ENCODE data around the gene KHDC4. TPM values are rescaled to one million over a fixed set of nuclear protein-coding genes. Genes with fewer than 3 reads are reported as not detected.
A peak's percentile ranks its signal among the peaks of the same experiment; 100 is the strongest.

Gene KHDC4
- total and polyA plus RNA-seq, 2 of the 13 experiments (the other 11 are each of a cell fraction or from before 2014, with no cell fraction given): 33.5 to 92.0 TPM

DNA sequence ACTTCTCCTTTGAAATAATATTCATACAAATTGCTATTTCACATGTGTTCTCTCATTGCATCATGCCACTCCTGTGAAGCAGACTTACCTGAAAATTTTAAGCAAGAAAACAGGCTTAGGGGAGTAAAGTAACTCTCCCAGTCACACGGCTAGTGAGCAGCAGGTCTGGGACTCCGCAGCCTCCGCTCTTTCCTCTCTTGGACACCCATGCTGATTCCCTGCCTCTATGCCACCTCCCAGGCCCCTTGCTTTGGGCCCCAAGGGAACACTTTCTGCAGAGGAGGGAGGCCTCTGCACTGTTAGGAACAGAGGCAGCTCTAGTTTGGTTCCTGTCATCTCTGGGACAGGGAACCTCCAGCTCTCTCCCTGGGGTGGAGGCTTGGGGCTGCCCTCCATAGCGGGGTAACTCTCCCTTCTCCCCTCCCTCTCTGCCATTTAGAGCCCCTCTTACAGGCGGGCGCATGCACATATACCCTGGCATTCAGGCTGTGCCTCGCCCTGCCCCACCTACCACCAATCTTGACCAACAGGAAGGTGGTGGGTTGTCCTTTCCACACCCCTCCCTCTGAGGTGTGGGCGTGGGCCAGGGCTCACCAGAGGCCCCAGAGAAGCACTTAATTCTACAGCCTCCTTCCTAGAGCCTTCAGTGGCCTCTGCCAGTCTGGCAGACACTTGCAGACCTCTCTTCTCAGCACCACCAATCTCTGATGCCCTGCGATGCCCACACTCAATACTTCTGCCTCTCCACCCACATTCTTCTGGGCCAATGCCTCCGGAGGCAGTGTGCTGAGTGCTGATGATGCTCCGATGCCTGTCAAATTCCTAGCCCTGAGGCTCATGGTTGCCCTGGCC lies 7.0 kb upstream of the KHDC4 start, which contains the start of gene RXFP4 (continued):
- TF ChIP-seq, protein P1, sequence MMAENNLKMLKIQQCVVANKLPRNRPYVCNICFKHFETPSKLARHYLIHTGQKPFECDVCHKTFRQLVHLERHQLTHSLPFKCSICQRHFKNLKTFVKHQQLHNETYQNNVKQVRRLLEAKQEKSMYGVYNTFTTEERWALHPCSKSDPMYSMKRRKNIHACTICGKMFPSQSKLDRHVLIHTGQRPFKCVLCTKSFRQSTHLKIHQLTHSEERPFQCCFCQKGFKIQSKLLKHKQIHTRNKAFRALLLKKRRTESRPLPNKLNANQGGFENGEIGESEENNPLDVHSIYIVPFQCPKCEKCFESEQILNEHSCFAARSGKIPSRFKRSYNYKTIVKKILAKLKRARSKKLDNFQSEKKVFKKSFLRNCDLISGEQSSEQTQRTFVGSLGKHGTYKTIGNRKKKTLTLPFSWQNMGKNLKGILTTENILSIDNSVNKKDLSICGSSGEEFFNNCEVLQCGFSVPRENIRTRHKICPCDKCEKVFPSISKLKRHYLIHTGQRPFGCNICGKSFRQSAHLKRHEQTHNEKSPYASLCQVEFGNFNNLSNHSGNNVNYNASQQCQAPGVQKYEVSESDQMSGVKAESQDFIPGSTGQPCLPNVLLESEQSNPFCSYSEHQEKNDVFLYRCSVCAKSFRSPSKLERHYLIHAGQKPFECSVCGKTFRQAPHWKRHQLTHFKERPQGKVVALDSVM (CRISPR knock-in tag; IDR thresholded peaks at IDR 0.05): peak; percentile 36
- TF ChIP-seq GTF2F1 (IDR thresholded peaks at IDR 0.05; ENCODE audit: low read length) (no peak), ZSCAN12 (CRISPR knock-in tag; IDR thresholded peaks at IDR 0.05) (no peak), REXO4 (CRISPR knock-in tag; IDR thresholded peaks at IDR 0.05; ENCODE audit: borderline replicate concordance) (no peak), NRL (CRISPR knock-in tag; IDR thresholded peaks at IDR 0.05; ENCODE audit: borderline replicate concordance) (0 out of 2 replicates have a peak, but pooled peaks have one; percentile 38), MIER3 (CRISPR knock-in tag; IDR thresholded peaks at IDR 0.05; ENCODE audit: borderline replicate concordance) (no peak), KDM6A (CRISPR knock-in tag; IDR thresholded peaks at IDR 0.05; ENCODE audit: low read depth) (no peak), PAWR (CRISPR knock-in tag; IDR thresholded peaks at IDR 0.05; ENCODE audit: borderline replicate concordance) (no peak), JARID2 (CRISPR knock-in tag; IDR thresholded peaks at IDR 0.05; ENCODE audit: insufficient replicate concordance) (no peak), ZSCAN21 (CRISPR knock-in tag; IDR thresholded peaks at IDR 0.05; ENCODE audit: borderline replicate concordance) (0 out of 2 replicates have a peak, but pooled peaks have one; percentile 54), MXD4 (CRISPR knock-in tag; IDR thresholded peaks at IDR 0.05) (0 out of 2 replicates have a peak, but pooled peaks have one; percentile 39), ZNF776 (CRISPR knock-in tag; IDR thresholded peaks at IDR 0.05) (no peak), ZNF772 (CRISPR knock-in tag; IDR thresholded peaks at IDR 0.05) (no peak), ZNF530 (CRISPR knock-in tag; IDR thresholded peaks at IDR 0.05; ENCODE audit: low read depth) (no peak), ZNF543 (CRISPR knock-in tag; IDR thresholded peaks at IDR 0.05) (0 out of 2 replicates have a peak, but pooled peaks have one; percentile 68), ZNF292 (CRISPR knock-in tag; IDR thresholded peaks at IDR 0.05; ENCODE audit: borderline replicate concordance, low read depth) (no peak), ZNF296 (CRISPR knock-in tag; conservative IDR thresholded peaks at IDR 0.05) (no peak), CENPX (CRISPR knock-in tag; IDR thresholded peaks at IDR 0.05) (no peak), HDAC2 (CRISPR knock-in tag; IDR thresholded peaks at IDR 0.05) (no peak; the same call in none of the 2 replicates), ZNF878 (CRISPR knock-in tag; IDR thresholded peaks at IDR 0.05) (no peak), ZBTB8A (CRISPR knock-in tag; IDR thresholded peaks at IDR 0.05; ENCODE audit: borderline replicate concordance, low read depth) (no peak), SNAI1 (CRISPR knock-in tag; IDR thresholded peaks at IDR 0.05; ENCODE audit: borderline replicate concordance) (no peak)
- TF ChIP-seq, protein P2, sequence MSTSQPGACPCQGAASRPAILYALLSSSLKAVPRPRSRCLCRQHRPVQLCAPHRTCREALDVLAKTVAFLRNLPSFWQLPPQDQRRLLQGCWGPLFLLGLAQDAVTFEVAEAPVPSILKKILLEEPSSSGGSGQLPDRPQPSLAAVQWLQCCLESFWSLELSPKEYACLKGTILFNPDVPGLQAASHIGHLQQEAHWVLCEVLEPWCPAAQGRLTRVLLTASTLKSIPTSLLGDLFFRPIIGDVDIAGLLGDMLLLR (CRISPR knock-in tag; IDR thresholded peaks at IDR 0.05): no peak
- TF ChIP-seq, protein P3, sequence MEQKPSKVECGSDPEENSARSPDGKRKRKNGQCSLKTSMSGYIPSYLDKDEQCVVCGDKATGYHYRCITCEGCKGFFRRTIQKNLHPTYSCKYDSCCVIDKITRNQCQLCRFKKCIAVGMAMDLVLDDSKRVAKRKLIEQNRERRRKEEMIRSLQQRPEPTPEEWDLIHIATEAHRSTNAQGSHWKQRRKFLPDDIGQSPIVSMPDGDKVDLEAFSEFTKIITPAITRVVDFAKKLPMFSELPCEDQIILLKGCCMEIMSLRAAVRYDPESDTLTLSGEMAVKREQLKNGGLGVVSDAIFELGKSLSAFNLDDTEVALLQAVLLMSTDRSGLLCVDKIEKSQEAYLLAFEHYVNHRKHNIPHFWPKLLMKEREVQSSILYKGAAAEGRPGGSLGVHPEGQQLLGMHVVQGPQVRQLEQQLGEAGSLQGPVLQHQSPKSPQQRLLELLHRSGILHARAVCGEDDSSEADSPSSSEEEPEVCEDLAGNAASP (CRISPR knock-in tag; IDR thresholded peaks at IDR 0.05; ENCODE audit: borderline replicate concordance): no peak
- TF ChIP-seq, protein P4, sequence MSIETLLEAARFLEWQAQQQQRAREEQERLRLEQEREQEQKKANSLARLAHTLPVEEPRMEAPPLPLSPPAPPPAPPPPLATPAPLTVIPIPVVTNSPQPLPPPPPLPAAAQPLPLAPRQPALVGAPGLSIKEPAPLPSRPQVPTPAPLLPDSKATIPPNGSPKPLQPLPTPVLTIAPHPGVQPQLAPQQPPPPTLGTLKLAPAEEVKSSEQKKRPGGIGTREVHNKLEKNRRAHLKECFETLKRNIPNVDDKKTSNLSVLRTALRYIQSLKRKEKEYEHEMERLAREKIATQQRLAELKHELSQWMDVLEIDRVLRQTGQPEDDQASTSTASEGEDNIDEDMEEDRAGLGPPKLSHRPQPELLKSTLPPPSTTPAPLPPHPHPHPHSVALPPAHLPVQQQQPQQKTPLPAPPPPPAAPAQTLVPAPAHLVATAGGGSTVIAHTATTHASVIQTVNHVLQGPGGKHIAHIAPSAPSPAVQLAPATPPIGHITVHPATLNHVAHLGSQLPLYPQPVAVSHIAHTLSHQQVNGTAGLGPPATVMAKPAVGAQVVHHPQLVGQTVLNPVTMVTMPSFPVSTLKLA (IDR thresholded peaks at IDR 0.05): no peak
